ENCODE data around the gene CNBD2. TPM values are rescaled to one million over a fixed set of nuclear protein-coding genes. Genes with fewer than 3 reads are reported as not detected.
"Not testable (repeated sequence)": the region's sequence is repeated elsewhere in the genome, so short reads cannot be mapped to it uniquely, and the experiment has no call there.

Gene CNBD2
- total RNA-seq, 1 donor from 2014 or later: 4.4 TPM

- no peak for DNase-seq (ENCODE audit: low spot score)
- H3K36me3 ChIP-seq: no peaks in the 10 kb centered on the region
- Mint-ChIP-seq H3K27ac (no peak overlapping the region), H3K4me1 (peaks cover under 1% of the 10 kb centered on the region), H3K36me3 (no peaks in the 10 kb centered on the region), H3K27me3 (ENCODE audit: insufficient read depth, low read depth) (peaks cover 7% of the 10 kb centered on the region), H3K9me3 (peaks cover 2% of the 10 kb centered on the region), H3K4me3 (no peak overlapping the region)
- TF ChIP-seq EZH2 (IDR thresholded peaks at IDR 0.05) (no peak), CTCF (IDR thresholded peaks at IDR 0.05) (no peak)
- no peak overlapping the region for H3K27ac ChIP-seq
- H4K20me1 ChIP-seq (ENCODE audit: low read depth): no peaks in the 10 kb centered on the region
- no peaks in the 10 kb centered on the region for H3K9me3 ChIP-seq (ENCODE audit: low read depth)
- H3K9ac ChIP-seq: no peak overlapping the region
- H3K4me2 ChIP-seq: no peak overlapping the region
- H3F3A ChIP-seq (ENCODE audit: low read depth): no peaks in the 10 kb centered on the region
- no peak overlapping the region for H3K4me3 ChIP-seq
- no peaks in the 10 kb centered on the region for H3K4me1 ChIP-seq
- H3K79me2 ChIP-seq (ENCODE audit: low read depth): no peaks in the 10 kb centered on the region
- H3K27me3 ChIP-seq: peaks cover 16% of the 10 kb centered on the region
- H2AFZ ChIP-seq (replicated peaks): no peak overlapping the region
Measured at GRCh38 chr20:36079486-36079885, 111.1 kb downstream of the CNBD2 start.

- H3K27ac ChIP-seq; H3K4me3 Mint-ChIP-seq; H3K4me1 Mint-ChIP-seq; H4K20me1 ChIP-seq (ENCODE audit: low read depth); H3K27me3 Mint-ChIP-seq (ENCODE audit: insufficient read depth, low read depth); H3K9me3 ChIP-seq (ENCODE audit: low read depth); DNase-seq (ENCODE audit: low spot score); H3K36me3 ChIP-seq; H3K4me3 ChIP-seq; H3K79me2 ChIP-seq (ENCODE audit: low read depth); H3K27ac Mint-ChIP-seq; H3K4me1 ChIP-seq; H3K36me3 Mint-ChIP-seq; H3K9me3 Mint-ChIP-seq; H2AFZ ChIP-seq (replicated peaks); H3K9ac ChIP-seq; H3K4me2 ChIP-seq; H3F3A ChIP-seq (ENCODE audit: low read depth): not testable (repeated sequence)
- peaks cover 12% of the 10 kb centered on the region for H3K27me3 ChIP-seq
Measured at GRCh38 chr20:36079984-36080383, 111.6 kb downstream of the CNBD2 start.

Small RNA genes within 50 kb of the gene (small RNA-seq; reads per million reads assigned to genes)
- gene RNU6-937P: not detected

Other genes starting within 250 kb of the CNBD2 start
- gene RBM39, start 226.3 kb upstream of the CNBD2 start, total RNA-seq (ENCODE audit: low replicate concordance): 359 and 555 TPM in 2 replicates
- gene PHF20, start 196.6 kb upstream of the CNBD2 start, total RNA-seq (ENCODE audit: low replicate concordance): 45.1 and 54.7 TPM in 2 replicates
- 6.4 and 46.6 TPM in 2 replicates for gene SCAND1, start 14.1 kb upstream of the CNBD2 start, total RNA-seq (ENCODE audit: low replicate concordance)
- 32.7 and 35.8 TPM in 2 replicates for gene EPB41L1, start 186.2 kb downstream of the CNBD2 start, total RNA-seq (ENCODE audit: low replicate concordance)